Spleen (tissue), 7 donors: ENCODE data around the gene MBD3L5.
"Not testable (repeated sequence)": the region's sequence is repeated elsewhere in the genome, so short reads cannot be mapped to it uniquely, and the experiment has no call there.

Experiments used
- CTCF ChIP-seq, 11 experiments: fragments of 200-600 bp in 7 of 11; fragments of 450-650 bp in 4 of 11; sonication (generic) in 4 of 11; IDR thresholded peaks in 8 of 11; conservative IDR thresholded peaks in 3 of 11; 1 replicate in 7 of 11; 2 replicates in 4 of 11; pipeline versions ENCODE4 v1.4.0 to v1.8.0; 2016 to 2021; ENCODE audit warnings: antibody characterized with exemption in 11 of 11, inconsistent platforms in 4 of 11, mild to moderate bottlenecking in 1 of 11
- POLR2A ChIP-seq, 3 donors: fragments of 450-650 bp; IDR thresholded peaks; one replicate each; pipeline ENCODE4 v1.5.1; 2017; ENCODE audit warnings: antibody characterized with exemption in 3 of 3, mild to moderate bottlenecking in 1 of 3
- POLR2AphosphoS5 ChIP-seq, 3 donors: sonication (generic); formaldehyde crosslinking; IDR thresholded peaks; one replicate each; pipeline ENCODE4 v1.5.1; 2017; ENCODE audit warnings: antibody characterized with exemption in 3 of 3
- donor health status: DM: no; HTN: no; CAD: no; lungs with moderate emphysema.
- donor health status: DM: no; HTN: no; CAD: no.
- donor health status: DM: no; HTN: no; CAD: no.

- not testable (repeated sequence) for TF ChIP-seq CTCF (IDR thresholded peaks at IDR 0.05 in 8 of 11, conservative IDR thresholded peaks at IDR 0.05 in 3 of 11); POLR2A (IDR thresholded peaks at IDR 0.05); POLR2AphosphoS5 (IDR thresholded peaks at IDR 0.05)
These were observed 22.5 kb downstream of the MBD3L5 start for GRCh38 chr19:7052896-7053295.
